ENCODE data around the gene PABPN1L. TPM values are rescaled to one million over a fixed set of nuclear protein-coding genes. Genes with fewer than 3 reads are reported as not detected.

The PABPN1L gene
- total and polyA plus RNA-seq, 2 donors (not counting 3 experiments of a cell fraction or from before 2014, with no cell fraction given) = not detected

- no peaks in the 10 kb centered on the region for H4K20me1 ChIP-seq (replicated peaks; ENCODE audit: control insufficient read depth, extremely low read depth, insufficient read depth, low read length)
- DNase-seq (ENCODE audit: low read depth, low spot score) (no peak), FAIRE-seq (no peak)
- dilution Hi-C loops (cut with MboI; ENCODE audit: extremely low pct_ligation_motif_present, low sequenced_read_pairs) (no loop called here), intact Hi-C loops (cut with micrococcal nuclease) (no loop called here)
- H3K4me2 ChIP-seq (ENCODE audit: insufficient read depth, low read length) = no peak overlapping the region
- H3K79me2 ChIP-seq (ENCODE audit: control insufficient read depth, insufficient read depth, low read length) = no peaks in the 10 kb centered on the region
- no peaks in the 10 kb centered on the region for H3K9me1 ChIP-seq (replicated peaks; ENCODE audit: control insufficient read depth, extremely low read depth, insufficient read depth, low read length)
- H3K36me3 ChIP-seq (ENCODE audit: control insufficient read depth in 2 of 2, extremely low read depth in 1 of 2, insufficient read depth in 2 of 2, low read length in 2 of 2) = no peaks in the 10 kb centered on the region
- H3K27me3 ChIP-seq (ENCODE audit: control insufficient read depth in 2 of 2, insufficient read depth in 2 of 2, low read length in 2 of 2) = no peaks in the 10 kb centered on the region
- TF ChIP-seq FOS (IDR thresholded peaks at IDR 0.05; ENCODE audit: borderline replicate concordance, insufficient read depth, low read length) (no peak), MYC (IDR thresholded peaks at IDR 0.05; ENCODE audit: low read depth, low read length) (no peak), JUN (IDR thresholded peaks at IDR 0.05; ENCODE audit: borderline replicate concordance, insufficient read depth, insufficient read length, low read depth) (no peak), GATA2 (IDR thresholded peaks at IDR 0.05; ENCODE audit: insufficient read depth, insufficient read length, low read depth, low read length) (no peak), POLR2AphosphoS5 (IDR thresholded peaks at IDR 0.05; ENCODE audit: insufficient read depth, low read depth, low read length) (no peak), MAX (IDR thresholded peaks at IDR 0.05; ENCODE audit: insufficient read depth, insufficient read length) (no peak), EZH2 (IDR thresholded peaks at IDR 0.05; ENCODE audit: borderline replicate concordance, low read depth, low read length, severe bottlenecking) (no peak), POLR2A (IDR thresholded peaks at IDR 0.05; ENCODE audit: low read depth, low read length) (no peak)
- TF ChIP-seq, protein P1, sequence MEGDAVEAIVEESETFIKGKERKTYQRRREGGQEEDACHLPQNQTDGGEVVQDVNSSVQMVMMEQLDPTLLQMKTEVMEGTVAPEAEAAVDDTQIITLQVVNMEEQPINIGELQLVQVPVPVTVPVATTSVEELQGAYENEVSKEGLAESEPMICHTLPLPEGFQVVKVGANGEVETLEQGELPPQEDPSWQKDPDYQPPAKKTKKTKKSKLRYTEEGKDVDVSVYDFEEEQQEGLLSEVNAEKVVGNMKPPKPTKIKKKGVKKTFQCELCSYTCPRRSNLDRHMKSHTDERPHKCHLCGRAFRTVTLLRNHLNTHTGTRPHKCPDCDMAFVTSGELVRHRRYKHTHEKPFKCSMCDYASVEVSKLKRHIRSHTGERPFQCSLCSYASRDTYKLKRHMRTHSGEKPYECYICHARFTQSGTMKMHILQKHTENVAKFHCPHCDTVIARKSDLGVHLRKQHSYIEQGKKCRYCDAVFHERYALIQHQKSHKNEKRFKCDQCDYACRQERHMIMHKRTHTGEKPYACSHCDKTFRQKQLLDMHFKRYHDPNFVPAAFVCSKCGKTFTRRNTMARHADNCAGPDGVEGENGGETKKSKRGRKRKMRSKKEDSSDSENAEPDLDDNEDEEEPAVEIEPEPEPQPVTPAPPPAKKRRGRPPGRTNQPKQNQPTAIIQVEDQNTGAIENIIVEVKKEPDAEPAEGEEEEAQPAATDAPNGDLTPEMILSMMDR (IDR thresholded peaks at IDR 0.05; ENCODE audit: extremely low read depth in 1 of 2, insufficient read depth in 1 of 2, low read depth in 1 of 2, low read length in 2 of 2) = no peak
- BruUV-seq (replicated peaks) = no TSS peak
- H3K27ac ChIP-seq (ENCODE audit: insufficient read depth, low read depth, low read length) = no peak overlapping the region
- no peaks in the 10 kb centered on the region for H3K9me3 ChIP-seq (replicated peaks; ENCODE audit: control insufficient read depth, insufficient read depth, low read length)
- peaks cover 4% of the 10 kb centered on the region for H3K4me1 ChIP-seq (ENCODE audit: control insufficient read depth, extremely low read depth, insufficient read depth, low read length)
- no peak overlapping the region for H2AFZ ChIP-seq (ENCODE audit: low read depth, low read length)
- H3K4me3 ChIP-seq (replicated peaks in 1 of 3; ENCODE audit: insufficient read depth in 1 of 3, low read depth in 1 of 3, low read length in 3 of 3) = no peak overlapping the region
- CTCF ChIA-PET = no interaction called here
- POLR2A ChIA-PET = no interaction called here
- H3K9ac ChIP-seq (replicated peaks; ENCODE audit: extremely low read depth, insufficient read depth, low read length) = no peak overlapping the region
These were observed 49.3 kb upstream of the PABPN1L start for GRCh38 chr16:88915639-88916327.

All from endothelial cell of umbilical vein (primary cell).